ENCODE measurements around the gene RMDN2. TPM values are rescaled to one million over a fixed set of nuclear protein-coding genes. Genes with fewer than 3 reads are reported as not detected.

Gene RMDN2
- total and polyA plus RNA-seq, 10 of the 15 experiments (the other 5 are each of a cell fraction or from before 2014, with no cell fraction given) = 2.6 to 12.4 (median 9.2) TPM

GRCh38 chr2:37911296-37911873, 13.7 kb upstream of the RMDN2 start (continued):
- TF ChIP-seq NKRF (conservative IDR thresholded peaks at IDR 0.05) = no peak
- TF ChIP-seq DPF2 (IDR thresholded peaks at IDR 0.05) = no peak
- TF ChIP-seq NFYB (IDR thresholded peaks at IDR 0.05; ENCODE audit: insufficient read depth, low read depth, low read length) = no peak
- no peak for TF ChIP-seq ZBTB11 (CRISPR knock-in tag; IDR thresholded peaks at IDR 0.05)
- TF ChIP-seq ZSCAN29 (IDR thresholded peaks at IDR 0.05) = no peak
- TF ChIP-seq GABPA (IDR thresholded peaks at IDR 0.05; ENCODE audit: low read depth) = no peak

DNA sequence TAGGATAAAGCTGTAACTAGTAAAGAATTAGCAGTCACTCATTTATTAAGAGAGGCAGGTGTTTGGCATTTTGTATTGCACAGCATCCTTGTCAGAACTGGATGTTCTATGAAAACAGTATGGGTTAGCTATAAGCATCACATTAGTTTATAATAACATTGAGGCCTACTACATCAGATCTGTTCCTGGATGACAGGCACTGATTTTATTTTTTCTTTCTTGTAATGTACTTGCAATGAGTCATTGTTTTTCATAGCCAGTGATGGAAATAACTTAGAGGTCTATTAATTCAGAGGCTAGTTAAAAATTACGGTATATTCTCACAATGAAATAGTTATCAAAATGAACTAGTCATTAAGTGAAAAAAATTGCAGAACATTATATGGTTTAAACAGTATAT, 13.0 kb upstream of the RMDN2 start:
- CTCF ChIA-PET = interaction anchor here (0.7 kb wide), 1 partner anchor 11 kb away, joined by 3 read pairs; no protein-coding TSS in a partner anchor
- Histone ChIP-seq H3K9ac (ENCODE audit: control insufficient read depth, insufficient read depth, low read length) (no peak overlapping the region), H3K27ac (ENCODE audit: control insufficient read depth, insufficient read depth) (no peak overlapping the region), H3K4me1 (ENCODE audit: control insufficient read depth, insufficient read depth, low read length) (no peaks in the 10 kb centered on the region), H3K4me2 (ENCODE audit: control insufficient read depth, insufficient read depth) (no peak overlapping the region), H3K27me3 (replicated peaks in 1 of 2; ENCODE audit: control insufficient read depth in 2 of 2, insufficient read depth in 2 of 2, low read length in 1 of 2) (no peaks in the 10 kb centered on the region), H4K20me1 (ENCODE audit: control insufficient read depth, insufficient read depth) (no peaks in the 10 kb centered on the region), H2AFZ (ENCODE audit: control insufficient read depth, low read depth, low read length) (no peak overlapping the region), H3K36me3 (ENCODE audit: control insufficient read depth in 2 of 2, insufficient read depth in 2 of 2, low read length in 1 of 2) (no peaks in the 10 kb centered on the region), H3K4me3 (no peak overlapping the region), H3K9me3 (replicated peaks; ENCODE audit: control insufficient read depth, insufficient read depth, low read length) (no peaks in the 10 kb centered on the region), H3K79me2 (ENCODE audit: control insufficient read depth, insufficient read depth, low read length) (no peaks in the 10 kb centered on the region)
- BruUV-seq (replicated peaks) = no TSS peak
- in situ Hi-C loops (cut with MboI) = no loop called here
- SMC1A ChIA-PET (ENCODE audit: uncharacterized antibody, unreplicated experiment) = interaction anchor here (0.8 to 1.0 kb wide), 3 partner anchors 9 to 21 kb away, joined by 3 to 4 read pairs (median 4); no protein-coding TSS in a partner anchor
- no peak for FAIRE-seq
- WGBS (ENCODE audit: insufficient coverage, insufficient replicate concordance, low lambda C conversion rate, missing lambda C conversion rate) = 62% methylated on average over 1 of the region's 1 CpG
- no peak for ATAC-seq
- intact Hi-C loops (cut with micrococcal nuclease; ENCODE audit: unreplicated experiment) = no loop called here
- DNase-seq (ENCODE audit: low read depth, low spot score) = no peak
- RAD21 ChIA-PET (ENCODE audit: unreplicated experiment) = no interaction called here
- POLR2A ChIA-PET = interaction anchor here (0.6 kb wide), 1 partner anchor 454 kb away, joined by 3 read pairs; no protein-coding TSS in a partner anchor
- TF ChIP-seq USF1 (IDR thresholded peaks at IDR 0.05; ENCODE audit: borderline replicate concordance, extremely low read length, insufficient read depth, low read depth, low read length) (no peak), CBX5 (IDR thresholded peaks at IDR 0.05; ENCODE audit: low read depth) (no peak), ZNF274 (IDR thresholded peaks at IDR 0.05; ENCODE audit: insufficient read depth, insufficient read length) (no peak)
- TF ChIP-seq, protein P1, sequence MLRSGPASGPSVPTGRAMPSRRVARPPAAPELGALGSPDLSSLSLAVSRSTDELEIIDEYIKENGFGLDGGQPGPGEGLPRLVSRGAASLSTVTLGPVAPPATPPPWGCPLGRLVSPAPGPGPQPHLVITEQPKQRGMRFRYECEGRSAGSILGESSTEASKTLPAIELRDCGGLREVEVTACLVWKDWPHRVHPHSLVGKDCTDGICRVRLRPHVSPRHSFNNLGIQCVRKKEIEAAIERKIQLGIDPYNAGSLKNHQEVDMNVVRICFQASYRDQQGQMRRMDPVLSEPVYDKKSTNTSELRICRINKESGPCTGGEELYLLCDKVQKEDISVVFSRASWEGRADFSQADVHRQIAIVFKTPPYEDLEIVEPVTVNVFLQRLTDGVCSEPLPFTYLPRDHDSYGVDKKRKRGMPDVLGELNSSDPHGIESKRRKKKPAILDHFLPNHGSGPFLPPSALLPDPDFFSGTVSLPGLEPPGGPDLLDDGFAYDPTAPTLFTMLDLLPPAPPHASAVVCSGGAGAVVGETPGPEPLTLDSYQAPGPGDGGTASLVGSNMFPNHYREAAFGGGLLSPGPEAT (IDR thresholded peaks at IDR 0.05; ENCODE audit: low read depth) = no peak
